NCI-H2081 (cell line): Measurements from ENCODE around the gene SPTBN5.

Experiments
- DNase-seq, 2 experiments: peaks; one replicate each; lab custom pipeline; 2025; lab: John Stamatoyannopoulos, UW

The SPTBN5 gene

DNA sequence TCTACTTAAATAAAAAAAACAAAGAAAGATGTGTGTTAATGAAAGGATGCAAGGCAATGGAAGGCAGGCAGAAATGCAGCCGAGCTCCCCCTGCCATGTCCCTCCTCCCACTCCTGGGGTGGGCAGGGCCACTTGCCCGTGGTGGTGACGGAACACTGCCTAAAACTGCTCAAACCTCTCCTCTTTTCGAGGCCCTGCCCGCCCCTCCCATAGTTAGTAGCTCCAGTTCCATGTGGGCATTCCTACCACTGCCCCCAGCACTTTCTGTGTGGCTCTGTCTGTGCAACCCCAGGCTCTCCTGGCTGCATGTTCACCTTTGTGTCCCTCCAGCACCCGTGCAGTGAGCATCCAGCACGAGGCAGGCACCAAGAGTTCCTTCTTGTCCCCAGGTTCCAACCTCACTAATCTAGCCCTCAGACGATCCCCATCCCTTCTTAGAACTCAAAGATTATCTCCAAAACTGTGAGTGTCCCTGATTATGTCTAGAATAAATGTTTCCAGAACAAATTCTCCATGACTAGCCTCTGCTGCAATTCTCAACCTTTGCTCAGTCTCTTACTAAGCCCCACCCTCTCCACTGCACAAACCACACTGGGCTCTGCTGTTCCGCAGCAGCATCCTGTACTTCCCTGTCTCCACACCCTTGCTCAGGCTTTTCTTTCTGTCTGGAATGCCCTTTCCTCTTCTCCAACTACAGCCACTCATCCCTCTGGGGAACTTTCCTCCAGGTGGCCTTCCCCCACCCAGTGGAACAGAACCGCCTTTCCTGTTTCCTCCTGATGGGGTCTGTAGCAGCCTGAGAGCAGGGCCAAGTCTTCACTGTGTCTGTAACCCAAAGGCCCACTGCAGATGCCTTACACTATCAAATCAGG lies 32.6 kb upstream of the SPTBN5 start:
- no peak for DNase-seq

DNA sequence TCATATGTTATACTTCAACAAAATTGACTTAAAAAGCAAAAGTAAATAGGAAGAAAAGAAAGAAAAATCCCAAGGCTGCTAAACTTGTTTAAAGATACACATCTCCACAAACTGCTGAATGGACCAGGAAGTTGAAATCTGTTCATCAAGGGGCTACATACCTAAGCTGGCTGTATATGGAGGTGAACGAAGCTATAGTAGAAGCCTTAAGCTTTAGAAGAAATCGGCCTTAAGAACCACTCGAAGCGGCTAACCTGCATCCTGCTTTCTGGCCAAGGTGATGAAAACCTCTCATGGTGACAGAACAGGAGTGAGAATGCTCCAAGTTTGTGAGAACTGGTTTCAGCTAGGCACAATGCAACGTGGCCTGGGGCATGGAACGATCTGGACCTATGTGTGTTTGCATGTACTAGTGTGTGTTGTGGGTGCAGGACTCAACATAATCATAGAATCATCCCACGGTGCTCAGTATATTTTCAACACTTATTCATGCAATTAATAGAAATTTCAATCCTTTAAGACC lies 31.3 kb upstream of the SPTBN5 start:
- no peak for DNase-seq

GRCh38 chr15:41923401-41923997 lies 29.6 kb upstream of the SPTBN5 start:
- no peak for DNase-seq

DNA sequence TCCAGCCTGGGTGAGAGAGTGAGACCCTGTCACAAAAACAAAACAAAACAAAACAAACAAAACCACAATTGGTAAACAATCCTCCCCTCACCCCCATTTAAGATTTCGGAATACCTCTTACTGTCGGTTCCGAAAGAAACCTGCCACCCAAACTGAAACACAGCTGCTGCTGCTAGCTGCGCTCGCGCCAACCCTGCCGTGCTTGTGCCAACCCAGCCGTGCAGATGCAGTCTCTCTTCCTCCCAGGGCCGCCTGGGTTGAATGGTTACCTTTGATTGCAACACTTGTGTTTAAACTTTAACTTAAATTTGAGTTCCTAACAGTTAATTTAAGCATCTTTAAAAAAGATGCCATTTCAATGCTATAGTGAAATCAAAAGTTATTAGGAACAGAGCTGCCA lies 28.5 kb upstream of the SPTBN5 start:
- DNase-seq = no peak

GRCh38 chr15:41921639-41922038 lies 27.8 kb upstream of the SPTBN5 start:
- no peak for DNase-seq

- no peak for DNase-seq
Observed at GRCh38 chr15:41921167-41921566, 27.3 kb upstream of the SPTBN5 start.

DNA sequence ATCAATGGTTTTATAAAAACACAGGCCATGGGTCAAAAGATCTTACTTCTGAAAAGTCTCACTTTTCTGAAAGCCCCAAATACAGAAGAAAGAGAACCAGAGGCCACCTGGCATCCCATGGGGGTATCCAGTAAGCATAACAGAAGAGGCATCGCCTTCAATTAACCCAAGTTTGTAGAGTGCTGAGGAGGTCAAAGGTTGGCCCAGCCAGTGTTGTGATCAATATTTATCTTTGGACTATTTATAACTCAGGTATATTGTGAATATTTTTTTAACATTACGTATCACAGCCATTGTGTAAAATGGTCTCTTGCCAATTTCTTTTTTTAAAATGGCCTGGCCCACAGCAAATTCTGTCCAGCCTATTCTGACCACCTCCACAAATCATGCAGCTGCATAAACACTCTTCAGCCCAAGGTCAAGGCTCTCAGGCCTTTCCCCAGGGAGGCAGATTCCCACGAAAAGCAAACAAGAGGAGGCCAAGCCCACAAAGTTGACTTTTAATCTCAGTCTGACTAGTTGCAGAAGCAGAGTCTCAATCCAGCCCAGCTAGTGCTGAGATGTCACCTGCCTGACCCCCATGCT lies 26.2 kb upstream of the SPTBN5 start:
- DNase-seq = no peak

DNA sequence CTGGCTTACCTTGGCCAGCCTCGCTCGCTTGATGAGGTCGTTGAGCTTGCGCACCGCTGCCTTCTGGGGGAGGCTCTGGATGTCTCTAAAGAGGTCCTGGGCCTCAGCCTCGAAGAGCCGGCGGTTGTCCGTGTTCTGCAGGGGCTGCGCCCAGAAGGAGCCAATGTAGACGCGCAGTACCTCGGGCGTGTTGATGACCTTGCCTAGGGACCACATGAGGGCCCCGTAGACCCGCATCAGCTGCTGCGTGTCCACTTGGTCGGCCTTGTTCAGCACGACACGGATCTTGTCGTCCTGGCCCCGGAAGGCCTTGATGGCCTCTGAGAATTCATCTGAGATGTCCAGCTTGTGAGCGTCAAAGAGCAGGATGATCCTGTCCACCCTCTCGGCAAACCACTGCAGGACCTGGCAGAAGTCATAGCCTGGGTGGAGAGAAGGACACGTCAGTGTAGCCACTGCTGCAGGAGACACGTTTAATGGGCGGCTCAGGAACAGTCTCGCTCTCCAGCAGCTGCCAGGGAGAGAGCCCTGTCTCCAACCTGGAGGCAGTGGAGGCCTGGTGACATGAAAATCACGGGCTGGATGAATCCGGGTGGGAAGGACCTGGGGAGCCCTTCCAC lies 25.5 kb upstream of the SPTBN5 start:
- no peak for DNase-seq

DNA sequence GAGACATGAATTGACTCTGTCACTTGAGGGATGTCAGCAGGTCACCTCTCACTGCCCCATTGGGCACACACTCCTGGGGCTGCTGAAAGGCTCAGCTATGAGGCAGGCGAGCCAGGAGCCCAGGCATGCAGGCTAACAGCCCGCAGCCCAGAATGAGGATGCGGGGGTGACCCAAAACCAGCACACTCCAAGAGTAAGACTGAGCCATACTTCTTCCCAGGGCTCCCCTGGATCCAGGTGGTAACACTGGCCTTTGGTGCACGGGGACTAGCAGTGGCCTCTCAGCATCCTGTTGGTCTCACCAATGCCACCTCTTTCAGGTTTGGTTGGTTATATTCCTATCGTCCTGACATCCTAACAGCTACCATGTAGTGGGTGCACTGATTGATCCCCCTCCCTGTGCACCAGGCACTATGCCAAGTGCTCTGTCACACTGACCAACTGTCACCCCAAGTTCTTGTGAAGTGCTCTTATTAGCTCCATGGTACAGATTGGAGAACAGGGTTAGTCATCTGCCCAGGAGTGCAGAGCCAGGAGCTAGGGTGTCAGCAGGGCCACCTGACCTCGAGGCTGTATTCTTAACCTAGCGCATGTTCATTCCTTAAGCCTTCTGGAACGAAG lies 24.8 kb upstream of the SPTBN5 start:
- no peak for DNase-seq

GRCh38 chr15:41917767-41918430 lies 24.0 kb upstream of the SPTBN5 start:
- no peak for DNase-seq

DNA sequence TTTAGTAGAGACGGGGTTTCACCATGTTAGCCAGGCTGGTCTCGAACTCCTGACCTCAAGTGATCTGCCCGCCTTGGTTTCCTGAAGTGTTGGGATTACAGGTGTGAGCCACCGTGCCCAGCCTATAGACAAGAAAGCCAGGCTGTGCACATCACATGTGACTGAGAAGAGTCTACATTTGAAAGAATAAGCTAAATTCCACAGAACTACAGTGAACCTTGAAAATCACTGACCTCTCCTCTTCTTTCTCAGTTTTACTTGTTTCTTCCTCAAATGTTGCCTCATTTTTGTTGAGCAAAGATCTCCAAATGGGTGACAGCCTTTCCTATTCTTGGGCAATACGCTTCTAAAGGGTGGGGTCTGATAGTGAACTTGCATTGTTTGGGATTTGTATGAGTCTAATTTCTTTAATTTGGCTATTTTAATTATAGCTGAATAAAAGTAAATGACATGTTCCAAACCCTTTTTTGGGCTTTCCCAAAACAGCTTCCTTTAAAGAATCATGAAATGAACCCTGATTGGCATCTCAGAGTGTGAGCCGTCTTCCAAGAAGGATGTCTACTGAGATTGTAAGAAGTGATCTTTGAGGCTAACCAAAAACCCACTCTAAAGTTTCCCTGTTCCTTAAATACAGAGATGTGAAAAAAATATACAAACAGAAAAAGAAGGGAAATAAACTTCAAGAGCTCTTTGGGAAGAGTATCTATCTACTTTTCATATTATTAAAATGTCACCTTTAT lies 21.6 kb upstream of the SPTBN5 start:
- DNase-seq = no peak

GRCh38 chr15:41914411-41914810 lies 20.6 kb upstream of the SPTBN5 start:
- no peak for DNase-seq

DNA sequence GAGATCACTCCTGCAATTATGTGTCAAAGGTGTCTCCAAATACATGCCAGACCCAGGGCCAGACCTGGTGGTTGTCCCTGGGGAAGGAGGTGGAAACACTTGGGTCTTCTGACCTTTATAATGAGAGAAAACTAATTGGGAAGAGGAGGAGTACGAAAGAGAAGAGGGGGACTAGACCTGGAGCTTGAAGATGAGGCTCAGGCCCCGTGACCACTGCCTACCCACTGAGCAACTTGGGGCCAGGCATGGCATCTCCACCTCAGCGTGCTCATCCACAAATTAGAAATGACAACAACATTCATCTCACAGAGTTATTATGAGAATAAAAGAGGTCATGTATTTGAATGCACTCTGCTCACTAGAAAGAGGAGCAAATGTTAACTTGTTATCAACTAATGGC lies 19.4 kb upstream of the SPTBN5 start:
- no peak for DNase-seq

- DNase-seq = no peak
Observed at GRCh38 chr15:41911691-41912345, 18.0 kb upstream of the SPTBN5 start.

DNA sequence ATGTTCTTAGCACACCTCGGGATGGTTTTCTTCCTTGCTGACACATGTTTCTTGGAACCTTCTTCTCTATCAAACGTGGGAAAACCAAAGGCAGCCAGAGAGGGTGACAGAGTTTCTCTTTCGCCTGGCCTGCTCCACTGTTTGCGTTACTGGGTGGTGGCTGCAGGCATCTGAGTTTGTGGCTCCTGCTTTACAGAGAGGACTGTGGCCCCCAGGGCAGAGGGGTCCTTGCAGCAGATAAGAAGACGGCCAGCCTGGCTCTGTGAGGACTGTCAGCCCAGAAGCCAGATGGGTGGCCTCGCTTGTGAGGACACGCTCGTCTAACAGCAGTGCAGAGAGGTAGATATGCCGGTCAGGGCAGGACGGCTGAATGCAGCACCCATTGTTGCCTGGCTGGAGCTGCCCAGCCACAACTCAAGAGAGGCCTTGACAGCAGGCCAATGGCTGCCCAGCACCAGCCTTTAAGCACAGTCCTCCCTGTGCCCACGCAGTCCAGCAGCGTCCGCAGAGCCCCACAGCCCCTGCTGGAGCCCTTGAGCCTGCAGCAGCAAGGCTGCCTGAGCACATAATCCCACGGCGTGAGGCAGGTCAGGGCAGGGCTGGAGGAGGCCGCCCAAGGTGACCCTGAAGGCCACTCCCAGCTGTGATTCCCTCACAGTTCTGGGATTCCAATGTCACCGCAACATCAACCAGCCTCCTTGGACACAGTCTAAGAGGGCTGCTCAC lies 15.0 kb upstream of the SPTBN5 start:
- DNase-seq = no peak

- DNase-seq = no peak
Observed at GRCh38 chr15:41907141-41907540, 13.3 kb upstream of the SPTBN5 start.

DNA sequence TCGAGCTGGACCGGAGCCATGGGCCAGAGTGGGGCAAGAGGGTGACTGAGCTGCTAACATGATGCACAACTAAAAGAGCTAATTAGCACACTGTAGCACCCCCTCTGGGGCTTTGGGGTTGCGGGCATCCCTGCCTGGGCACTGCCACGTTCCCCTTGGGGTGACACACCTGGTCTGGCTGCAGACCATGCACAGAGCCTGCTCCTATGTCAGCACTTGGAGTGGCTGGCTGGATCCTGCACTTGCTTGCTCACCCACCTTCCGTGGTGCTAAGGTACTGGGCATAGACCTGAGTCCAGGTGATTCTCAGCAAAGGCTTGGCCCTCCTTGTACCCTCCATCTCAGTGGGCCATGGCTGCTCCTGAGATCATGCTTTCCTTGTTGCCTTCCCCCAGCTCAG lies 12.8 kb upstream of the SPTBN5 start:
- no peak for DNase-seq

DNA sequence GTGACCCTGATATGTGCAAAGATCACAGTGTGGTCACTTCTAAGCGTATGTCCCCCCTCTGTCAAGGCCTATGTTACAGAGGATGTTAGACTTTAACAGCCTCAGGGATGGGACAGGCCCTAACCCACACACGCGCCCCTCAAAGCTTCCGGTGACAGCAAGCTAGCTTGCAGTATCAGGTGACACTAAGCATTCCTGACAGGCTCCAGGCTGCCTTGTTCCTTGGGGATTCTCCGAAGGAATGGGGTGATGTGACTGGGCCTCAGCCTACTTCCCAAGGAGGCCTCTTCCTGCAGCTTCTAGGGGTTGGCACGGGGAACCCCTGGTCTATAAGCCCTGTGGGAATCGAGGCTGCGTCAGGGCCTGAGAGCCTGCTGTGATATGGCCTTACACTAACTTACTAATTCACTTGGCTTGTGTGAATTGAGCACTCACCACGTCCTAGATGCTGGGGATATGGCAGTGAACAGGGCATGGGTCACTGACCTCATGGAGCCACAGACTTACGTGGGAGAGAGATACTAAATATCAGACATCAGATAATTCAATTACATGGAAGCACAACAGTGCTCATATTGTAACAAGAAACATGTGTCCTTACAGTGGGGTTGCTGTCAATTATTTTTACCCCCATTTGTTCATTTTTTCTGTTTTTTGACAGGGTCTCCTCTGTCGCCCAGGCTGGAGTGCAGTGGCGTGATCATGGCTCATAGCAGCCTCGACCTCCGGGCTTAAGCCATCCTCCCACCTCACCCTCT lies 11.4 kb upstream of the SPTBN5 start:
- DNase-seq = no peak

DNA sequence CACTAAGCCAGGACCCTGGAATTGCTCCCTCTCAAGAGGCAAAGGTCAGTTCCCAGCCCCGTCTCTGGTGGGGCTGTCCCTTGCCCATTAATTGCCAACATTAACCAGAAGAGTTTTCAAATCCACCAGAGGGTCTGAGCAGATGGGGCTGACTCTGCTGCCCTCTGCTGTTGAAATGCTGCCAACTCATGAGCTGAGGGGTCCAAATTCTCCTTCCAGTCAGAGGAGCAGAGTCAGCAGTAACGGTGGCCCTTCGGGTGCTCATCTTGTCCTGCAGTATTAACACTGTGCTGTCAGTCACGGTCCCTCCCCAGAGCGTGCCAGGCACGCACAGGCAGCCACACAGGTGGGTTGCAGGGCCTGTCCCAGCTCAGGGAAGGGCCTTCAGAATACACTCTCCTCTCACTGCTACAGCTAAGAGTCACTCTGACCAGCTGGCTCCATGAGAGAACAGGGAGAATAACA lies 10.7 kb upstream of the SPTBN5 start:
- DNase-seq = peak; percentile 51 to 62
